GM18867 (cell line): Measurements from ENCODE around the gene ZCWPW1.
A peak's percentile ranks its signal among the peaks of the same experiment; 100 is the strongest.

Experiments
- ATAC-seq: cut with Tn5 transposase; IDR thresholded peaks from one replicate; pipeline ENCODE4 v1.9.1; 2021; ENCODE audit warnings: mild to moderate bottlenecking, moderate library complexity; ENCODE audit not compliant: unreplicated experiment

The ZCWPW1 gene

GRCh38 chr7:100428199-100428966 lies at the start of gene ZCWPW1:
ZCWPW1 (minus strand) TSS chr7:100428703; CDS start chr7:100420649, 8,054 bp downstream.
- ATAC-seq, result peak; percentile 48

DNA sequence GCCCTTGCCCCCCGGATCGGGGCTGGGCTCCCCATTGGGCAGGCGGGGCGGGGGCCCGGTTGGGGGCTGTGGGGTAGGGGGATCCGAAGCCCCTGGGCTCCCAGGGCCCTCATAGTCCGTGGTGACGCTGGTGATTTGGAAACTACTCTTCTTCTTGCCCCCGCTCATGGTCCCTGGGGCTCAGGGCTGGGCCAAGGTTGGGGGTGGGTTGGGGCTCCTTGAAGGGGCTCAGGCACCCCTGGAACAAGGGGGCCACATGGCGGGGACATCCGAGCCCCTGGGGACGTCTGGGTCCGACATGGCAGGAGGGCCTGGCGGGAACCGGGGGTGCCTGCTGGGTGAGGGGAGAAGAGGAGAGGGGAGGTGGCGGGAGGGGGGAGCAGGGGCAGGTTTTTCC lies 49.4 kb upstream of the ZCWPW1 start:
- no peak for ATAC-seq

DNA sequence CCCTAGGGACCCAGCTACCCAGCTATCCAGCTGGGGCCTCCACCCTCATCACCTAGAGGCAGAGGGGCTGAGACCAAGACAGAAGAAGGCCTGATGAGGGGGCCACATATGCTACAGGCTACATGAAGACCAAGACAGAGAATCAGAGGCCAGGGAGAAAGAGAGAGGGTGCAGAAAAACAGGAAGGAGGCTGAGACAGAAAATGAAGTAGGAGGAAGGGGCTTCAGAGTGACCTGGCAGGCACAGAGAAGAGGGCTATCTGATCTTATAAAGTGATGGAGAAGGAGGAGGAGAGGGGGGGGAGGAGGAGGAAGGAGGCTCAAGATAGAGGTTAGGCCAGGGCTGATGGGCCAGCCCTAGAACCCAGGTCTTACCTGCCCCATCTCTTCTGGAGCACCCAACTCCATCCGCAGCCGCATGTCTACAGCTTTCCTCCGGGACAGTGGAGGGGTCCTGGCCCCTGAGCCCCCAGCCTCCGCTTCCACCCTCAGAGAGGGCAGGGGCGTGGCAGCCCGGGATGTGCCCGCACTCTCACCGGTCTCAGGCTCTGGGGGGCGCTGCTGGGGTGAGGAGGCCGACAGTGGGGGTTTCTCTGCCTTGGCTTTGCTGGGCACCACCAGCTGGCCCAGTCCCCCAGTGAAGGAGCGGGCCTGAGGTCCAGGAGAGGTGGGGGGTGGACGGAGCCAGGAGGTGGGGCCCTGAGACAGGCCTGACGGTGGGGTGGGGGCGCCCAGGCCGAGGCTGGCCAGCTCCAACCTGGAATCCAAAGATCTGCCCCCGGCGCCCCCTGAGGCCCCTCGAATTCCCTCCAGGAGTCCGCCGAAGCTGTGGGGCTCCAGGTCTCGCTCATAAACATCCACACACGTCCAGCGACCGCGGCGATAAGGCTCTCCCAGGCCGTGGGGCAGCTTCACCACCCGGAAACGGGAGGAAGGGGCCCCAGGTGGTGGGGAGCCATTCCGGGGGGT lies 48.7 kb upstream of the ZCWPW1 start:
- ATAC-seq, result no peak

GRCh38 chr7:100476101-100476780 lies 47.7 kb upstream of the ZCWPW1 start:
- ATAC-seq, result no peak

GRCh38 chr7:100475549-100475948 lies 47.0 kb upstream of the ZCWPW1 start:
- ATAC-seq, result no peak

- ATAC-seq, result no peak
These were observed 44.5 kb upstream of the ZCWPW1 start for GRCh38 chr7:100472854-100473499.

- no peak for ATAC-seq
These were observed 43.8 kb upstream of the ZCWPW1 start for GRCh38 chr7:100472121-100472851.

DNA sequence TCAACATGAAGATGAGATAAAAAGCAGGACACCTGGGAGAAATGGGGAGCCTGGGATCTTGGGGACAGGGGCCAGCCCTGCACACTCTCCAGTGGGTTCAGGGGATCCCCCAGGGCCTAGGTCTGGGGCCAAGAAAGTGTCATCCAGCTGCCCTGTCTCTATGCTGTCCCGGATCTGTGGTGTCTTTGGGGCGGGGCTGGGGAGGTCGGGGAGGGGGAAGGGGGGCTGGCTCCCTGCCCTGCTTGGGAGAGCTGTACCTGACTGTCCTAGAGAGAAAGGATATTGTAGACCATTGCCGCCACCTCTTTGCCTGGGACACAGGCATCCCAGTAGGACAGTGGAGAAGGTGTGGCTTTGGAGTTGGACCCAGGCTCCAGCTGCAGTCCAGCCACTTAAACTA lies 42.5 kb upstream of the ZCWPW1 start:
- no peak for ATAC-seq

DNA sequence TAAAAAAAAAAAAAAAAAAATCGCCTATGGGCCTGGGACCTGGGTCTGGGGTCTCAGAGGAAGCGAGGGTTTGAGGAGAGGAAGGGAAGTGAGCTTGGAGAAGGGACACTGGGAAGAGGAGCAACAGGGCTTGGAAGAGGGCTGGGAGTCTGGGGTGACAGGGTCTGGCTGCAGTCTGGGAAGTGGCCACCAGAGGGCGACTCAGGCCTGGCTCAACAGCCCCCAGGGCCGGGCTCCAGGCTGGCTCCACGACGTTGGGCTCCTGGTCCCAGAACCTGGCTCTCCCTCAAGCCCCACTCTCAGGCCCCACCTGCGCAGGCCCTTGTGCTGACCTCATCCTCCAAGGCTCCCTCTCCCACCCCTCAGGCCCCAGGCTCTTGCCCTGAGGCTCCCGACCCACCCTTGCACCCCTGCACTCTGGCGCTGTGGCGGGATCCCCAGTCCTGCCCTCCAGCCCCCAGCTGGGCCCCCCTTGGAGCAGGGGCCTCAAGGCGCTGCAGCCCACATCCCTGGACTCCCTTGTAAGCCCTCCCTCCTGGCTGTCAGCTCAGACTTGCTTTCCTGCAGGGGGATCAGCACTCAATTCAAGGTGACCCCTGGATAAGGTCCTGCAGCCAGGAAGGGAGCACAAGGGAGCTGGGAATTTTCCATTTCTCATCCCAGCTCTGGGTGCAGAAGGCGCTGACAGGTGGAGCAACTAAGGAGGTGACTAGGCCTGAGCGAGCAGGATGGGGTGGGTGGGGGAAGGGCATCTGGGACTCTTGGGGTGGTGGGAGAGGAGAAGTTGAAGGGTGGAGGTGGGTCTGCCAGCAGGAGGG lies 40.9 kb upstream of the ZCWPW1 start:
- peak; percentile 62 for ATAC-seq

DNA sequence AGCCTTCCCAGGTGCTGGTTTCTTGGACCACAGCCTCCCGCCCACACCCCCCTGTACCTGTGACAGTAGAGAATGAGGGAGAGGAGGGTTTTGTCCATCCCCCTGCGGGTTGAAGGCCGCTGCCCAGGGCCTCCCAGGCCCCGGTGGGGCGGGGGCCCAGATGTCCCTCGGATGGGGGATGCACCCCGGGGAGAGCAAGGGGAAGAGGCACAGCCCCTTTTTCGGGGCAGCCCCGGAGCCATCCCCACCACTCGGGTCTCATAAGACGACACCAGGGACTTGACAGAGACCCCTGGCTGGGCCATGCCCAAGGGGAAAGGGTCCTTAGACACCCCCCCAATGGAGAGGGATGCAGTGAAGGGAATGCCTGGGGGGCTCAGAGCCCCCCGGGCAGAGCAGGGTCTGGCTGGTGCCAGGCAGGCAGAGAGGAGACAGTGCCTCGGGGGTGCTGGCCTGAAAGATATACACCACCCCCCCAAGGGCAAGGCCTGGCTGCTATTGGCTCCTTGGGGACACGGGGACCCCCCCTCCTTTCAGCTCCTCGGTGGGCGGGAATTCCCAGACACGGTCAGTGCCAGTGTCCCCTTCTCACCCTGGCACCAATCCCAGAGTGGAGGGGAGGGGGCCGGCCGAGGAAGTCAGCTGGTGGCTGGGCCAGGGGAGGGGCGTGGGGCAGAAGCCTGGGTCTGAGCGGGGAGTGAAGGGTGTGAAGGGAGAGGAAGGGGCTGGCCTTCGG lies 39.3 kb upstream of the ZCWPW1 start:
- ATAC-seq, result no peak

DNA sequence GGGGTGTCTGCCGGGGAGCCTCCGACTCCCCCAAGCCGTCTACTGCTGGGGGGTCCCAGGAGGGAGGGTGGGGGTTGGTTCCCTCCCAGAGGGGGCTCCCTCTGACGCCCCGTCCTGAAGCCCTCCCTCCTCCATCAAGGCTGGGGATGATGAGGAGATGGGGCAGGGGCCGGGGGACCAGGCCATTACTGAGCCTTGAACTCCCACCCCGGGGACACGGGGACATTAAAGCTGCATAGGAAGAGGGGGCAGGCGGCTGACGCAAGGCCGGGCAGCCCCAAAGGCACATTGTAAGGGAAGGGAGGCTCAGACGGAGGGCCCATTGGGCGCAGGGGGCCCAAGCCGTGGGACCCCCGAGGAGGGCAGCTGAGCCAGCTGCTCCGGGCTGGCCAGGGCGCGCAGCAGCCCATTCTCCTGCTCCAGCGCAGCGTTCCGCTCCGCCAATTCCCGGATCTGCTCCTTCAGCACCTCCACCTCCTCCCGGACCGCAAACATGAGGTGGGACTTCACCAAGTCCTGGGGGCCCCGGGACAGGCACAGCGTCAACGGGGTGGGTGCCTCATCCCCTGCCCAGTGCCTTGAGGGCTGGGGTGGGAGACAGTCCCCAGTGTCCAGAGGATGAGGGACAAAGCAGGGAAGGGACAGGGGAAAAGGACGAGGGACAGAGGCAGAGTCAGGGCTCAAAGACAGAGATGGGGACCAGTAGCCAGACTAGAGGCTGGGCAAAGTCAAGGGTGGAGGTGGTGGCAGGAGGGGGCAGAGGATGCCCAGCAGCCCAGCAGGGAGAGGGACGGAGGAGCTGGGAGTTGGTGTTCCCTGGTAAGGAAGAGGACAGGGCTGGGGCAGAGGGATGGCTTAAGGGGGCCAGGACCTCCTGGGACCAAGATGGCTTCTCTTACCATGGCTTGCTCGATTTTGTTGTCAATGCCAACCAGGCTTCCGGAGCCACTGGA lies 38.4 kb upstream of the ZCWPW1 start:
- no peak for ATAC-seq

DNA sequence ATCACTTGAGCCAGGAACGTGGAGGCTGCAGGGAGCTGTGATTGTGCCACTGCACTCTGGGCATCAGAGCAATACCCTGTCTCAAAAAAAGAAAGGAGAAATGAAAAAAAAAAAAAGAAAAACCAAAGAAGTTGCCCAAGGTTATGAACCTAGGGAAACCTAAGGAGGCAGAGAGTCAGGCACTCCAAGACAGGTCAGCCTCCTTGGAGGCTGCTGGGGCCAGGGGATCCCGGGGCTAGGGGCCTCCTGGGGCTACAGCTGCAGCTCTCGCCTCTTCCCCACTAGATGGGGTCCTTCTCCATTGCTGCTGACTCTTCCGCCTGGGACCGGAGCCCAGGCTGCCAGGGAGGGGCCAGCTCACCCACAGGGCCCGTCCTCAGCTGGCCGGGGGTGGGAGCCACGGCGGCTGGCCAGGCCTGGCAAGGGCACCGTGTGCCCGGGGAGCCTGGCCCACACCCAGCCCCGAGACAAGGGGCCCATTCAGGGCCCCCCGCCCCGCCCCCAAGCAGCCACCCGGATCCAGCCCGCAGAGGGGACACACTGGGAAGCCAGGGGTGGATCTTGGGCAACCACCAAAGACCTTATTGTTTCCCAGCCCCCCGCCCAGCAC lies 37.3 kb upstream of the ZCWPW1 start:
- ATAC-seq, result no peak

DNA sequence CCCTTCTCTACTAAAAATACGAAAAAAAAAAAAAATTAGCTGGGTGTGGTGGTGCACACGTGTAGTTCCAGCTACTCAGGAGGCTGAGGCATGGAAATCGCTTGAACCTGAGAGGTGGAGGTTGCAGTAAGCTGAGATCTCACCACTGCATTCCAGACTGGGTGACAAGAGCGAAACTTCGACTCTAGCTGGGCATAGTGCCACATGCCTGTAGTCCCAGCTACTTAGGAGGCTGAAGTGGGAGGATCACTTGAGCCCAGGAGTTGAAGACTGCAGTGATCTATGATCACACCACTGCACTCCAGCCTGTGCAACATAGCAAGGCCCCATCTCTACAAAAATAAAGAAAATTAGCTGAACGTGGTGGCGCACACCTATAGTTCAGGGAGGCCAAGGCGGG lies 36.8 kb upstream of the ZCWPW1 start:
- no peak for ATAC-seq

DNA sequence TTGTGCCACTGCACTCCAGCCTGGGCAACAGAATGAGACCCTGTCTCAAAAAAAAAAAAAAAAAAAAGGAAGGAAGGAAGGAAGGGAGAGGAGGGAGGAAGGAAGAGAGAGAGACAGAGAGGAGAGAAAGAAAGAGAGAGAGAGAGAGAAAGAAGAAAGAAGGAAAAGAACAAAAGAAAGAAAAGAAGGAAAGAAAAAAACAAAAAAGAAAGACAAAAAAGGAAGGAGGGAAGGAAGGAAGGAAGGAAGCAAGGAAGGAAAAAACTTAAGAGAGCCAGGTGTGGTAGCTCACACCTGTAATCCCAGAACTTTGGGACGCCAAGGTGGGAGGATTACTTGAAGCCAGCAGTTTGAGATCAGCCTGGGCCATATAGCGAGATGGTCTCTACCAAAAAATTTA lies 36.3 kb upstream of the ZCWPW1 start:
- ATAC-seq, result no peak

DNA sequence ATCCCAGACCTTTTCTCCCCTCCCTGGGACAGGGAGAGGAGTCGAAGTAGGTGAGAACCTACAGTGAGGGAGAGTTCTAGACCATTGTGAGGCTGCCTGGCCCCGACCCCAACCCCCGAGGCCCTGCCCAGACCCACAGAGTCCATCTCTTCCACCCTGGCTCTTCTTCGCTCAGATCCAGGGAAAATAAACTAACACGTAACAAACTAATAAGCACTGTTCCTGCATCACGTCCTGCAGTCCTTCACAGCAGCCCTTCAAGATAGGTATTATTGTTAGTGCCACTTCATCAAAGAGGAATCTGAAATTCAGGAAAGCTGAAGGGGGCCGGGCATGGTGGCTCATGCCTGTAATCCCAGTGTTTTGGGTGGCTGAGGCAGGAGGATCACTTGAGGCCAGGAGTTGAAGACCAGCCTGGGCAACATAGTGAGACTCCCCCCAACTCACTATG lies 35.7 kb upstream of the ZCWPW1 start, which contains the start of gene SPACDR:
TSS of gene SPACDR (minus strand) at position 51 of the 451 bp plus-strand sequence. CDS start 235 bp downstream, outside the sequence.
- no peak for ATAC-seq

GRCh38 chr7:100457033-100457432 lies 28.5 kb upstream of the ZCWPW1 start:
- ATAC-seq, result no peak

- ATAC-seq, result no peak
These were observed 28.1 kb upstream of the ZCWPW1 start for GRCh38 chr7:100456562-100456961.
